GM18907 (cell line): ENCODE results near the gene TNFAIP2.

ENCODE experiments used
- ATAC-seq: cut with Tn5 transposase; IDR thresholded peaks from one replicate; pipeline ENCODE4 v1.9.1; 2021; ENCODE audit warnings: mild to moderate bottlenecking, moderate library complexity; ENCODE audit not compliant: unreplicated experiment

TNFAIP2 gene

DNA sequence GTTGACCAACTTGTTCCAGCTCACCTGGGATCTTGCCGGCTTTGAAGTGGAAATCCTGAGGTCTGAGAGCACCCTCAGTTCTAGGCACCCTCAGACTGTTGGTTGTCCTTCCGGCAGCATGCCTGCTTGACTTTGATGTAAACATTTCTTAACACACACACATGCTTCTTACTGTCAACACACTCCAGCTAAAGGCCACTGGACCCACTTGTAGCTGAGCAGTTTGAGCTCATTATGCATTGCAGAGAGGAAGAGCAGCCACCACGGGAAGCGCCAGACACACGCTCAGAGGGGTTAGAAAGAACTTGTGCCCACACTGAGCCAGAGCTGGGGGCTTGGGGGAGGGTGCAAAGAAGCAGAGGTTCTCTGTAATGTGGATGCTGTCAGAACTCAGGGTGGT is 55.8 kb downstream of the TNFAIP2 start:
- ATAC-seq: no peak

DNA sequence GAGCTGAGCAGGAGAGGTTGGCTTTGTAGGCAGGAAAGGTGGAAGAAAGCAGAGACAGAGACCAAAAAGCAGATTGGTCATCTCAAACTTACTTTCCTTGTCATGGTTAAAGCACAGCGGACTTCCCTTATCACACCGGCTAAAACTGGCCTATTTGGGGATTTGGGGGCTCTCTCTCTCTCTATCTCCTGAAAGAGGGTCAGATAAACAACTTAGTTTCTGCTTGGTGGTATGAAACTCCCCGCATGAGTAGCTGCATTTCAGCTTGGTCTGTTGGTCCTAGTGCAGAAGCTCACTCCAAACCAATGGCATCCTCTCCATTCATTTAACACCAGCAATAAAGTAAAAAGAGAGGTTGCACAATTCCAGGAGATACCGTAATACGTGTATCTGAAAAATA is 57.1 kb downstream of the TNFAIP2 start:
- no peak for ATAC-seq

DNA sequence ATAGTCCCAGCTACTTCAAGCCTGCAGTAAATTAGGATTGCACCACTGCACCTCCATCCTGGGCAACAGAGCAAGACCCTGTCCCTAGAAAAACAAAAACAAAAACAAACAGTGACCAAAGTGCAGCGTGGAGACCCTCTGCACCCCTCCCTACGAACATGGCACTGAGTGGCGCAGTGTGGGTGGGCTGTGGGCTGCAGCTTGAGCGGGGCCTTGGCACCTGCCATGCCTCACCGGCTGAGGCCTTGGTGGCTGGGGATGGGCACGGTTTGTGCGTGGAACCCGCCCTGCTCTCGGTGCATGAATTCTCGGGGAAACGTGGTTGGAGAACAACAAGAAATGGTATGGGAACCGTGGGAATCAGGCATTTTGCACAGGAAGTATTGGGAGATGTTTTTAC is 60.8 kb downstream of the TNFAIP2 start:
- ATAC-seq: no peak

DNA sequence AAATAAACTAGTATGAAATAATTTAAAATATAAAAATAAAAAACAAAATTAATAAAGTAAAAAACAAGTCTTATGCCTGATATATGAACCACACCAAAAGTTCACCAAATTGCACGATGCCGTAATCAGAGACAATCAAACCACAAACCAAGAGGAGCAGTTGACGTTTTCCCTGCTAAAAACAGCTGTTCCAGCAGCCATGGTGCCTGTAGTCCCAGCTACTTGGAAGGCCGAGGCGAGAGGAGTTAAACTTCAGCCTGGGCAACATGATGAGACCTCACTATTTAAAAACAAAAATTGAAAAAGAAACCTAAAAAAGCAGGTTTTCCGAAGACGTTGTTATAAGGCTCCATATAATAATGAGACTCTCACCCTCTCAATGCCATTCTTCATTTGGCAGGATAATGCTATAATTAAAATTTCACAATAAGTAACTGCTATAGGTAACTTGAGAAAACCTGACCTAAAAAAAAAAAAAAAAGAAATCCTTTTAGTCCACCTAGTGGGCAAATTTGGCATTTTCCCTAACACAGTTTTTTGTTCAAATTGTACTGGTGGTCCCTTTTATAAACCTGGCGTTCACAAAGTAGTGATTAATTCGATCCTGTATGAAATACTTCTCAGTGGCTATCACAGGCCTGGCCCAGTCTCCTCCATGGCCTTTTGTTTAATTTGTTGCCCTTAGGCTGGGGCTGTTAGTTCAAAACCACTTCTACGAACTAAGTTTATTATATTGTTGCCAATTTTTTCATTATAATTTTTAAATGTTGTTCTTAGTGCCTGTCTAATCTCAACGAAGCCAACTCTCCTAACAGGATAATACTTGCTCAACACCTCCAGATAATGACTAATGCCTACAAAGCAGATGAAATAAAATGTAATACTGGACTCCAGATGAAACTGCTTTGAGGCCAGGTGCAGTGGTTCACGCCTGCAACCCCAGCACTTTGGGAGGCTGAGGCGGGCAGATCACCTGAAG is 62.1 kb downstream of the TNFAIP2 start:
- no peak for ATAC-seq

GRCh38 chr14:103186241-103186822 is 63.1 kb downstream of the TNFAIP2 start:
- no peak for ATAC-seq
